Skeletal muscle tissue (tissue), 4 donors: ENCODE measurements around the gene FCSK. TPM values are rescaled to one million over a fixed set of nuclear protein-coding genes. Genes with fewer than 3 reads are reported as not detected.
"Not testable (repeated sequence)": the region's sequence is repeated elsewhere in the genome, so short reads cannot be mapped to it uniquely, and the experiment has no call there.

ENCODE experiments used
- H3K27ac ChIP-seq: one replicate; pipeline ENCODE4 v1.7.0; 2013; ENCODE audit warnings: mild to moderate bottlenecking, low read depth, low read length, inconsistent platforms
- H3K27me3 ChIP-seq, 3 donors: one replicate each; pipeline ENCODE4 v1.7.0; 2013; ENCODE audit warnings: low read length in 3 of 3; ENCODE audit not compliant: control insufficient read depth in 3 of 3, insufficient read depth in 3 of 3
- H3K36me3 ChIP-seq, 3 donors: one replicate each; pipeline ENCODE4 v1.7.0; 2013; ENCODE audit warnings: low read length in 3 of 3; ENCODE audit not compliant: control insufficient read depth in 3 of 3, insufficient read depth in 3 of 3
- H3K4me1 ChIP-seq, 3 donors: one replicate each; pipeline ENCODE4 v1.7.0; 2013; ENCODE audit warnings: low read length in 3 of 3, mild to moderate bottlenecking in 3 of 3; ENCODE audit not compliant: control insufficient read depth in 3 of 3, insufficient read depth in 3 of 3
- H3K4me3 ChIP-seq, 3 donors: one replicate each; pipeline ENCODE4 v1.7.0; 2013; ENCODE audit warnings: low read length in 3 of 3
- H3K9ac ChIP-seq, 3 donors: one replicate each; pipeline ENCODE4 v1.7.0; 2013; ENCODE audit warnings: low read length in 3 of 3, mild to moderate bottlenecking in 3 of 3, moderate library complexity in 2 of 3, low read depth in 1 of 3
- H3K9me3 ChIP-seq, 3 donors: one replicate each; pipeline ENCODE4 v1.7.0; 2013; ENCODE audit warnings: low read length in 3 of 3; ENCODE audit not compliant: control insufficient read depth in 3 of 3
- total RNA-seq: library from RNA; depleted of rRNA; stranded (reverse); fragments of >200 nt; gene quantifications from one replicate; pipeline ENCODE4 v1.2.3, GENCODE V29; 2014
- donor health status: Osteomylitis.

FCSK gene
- 6.8 TPM for total RNA-seq

DNA sequence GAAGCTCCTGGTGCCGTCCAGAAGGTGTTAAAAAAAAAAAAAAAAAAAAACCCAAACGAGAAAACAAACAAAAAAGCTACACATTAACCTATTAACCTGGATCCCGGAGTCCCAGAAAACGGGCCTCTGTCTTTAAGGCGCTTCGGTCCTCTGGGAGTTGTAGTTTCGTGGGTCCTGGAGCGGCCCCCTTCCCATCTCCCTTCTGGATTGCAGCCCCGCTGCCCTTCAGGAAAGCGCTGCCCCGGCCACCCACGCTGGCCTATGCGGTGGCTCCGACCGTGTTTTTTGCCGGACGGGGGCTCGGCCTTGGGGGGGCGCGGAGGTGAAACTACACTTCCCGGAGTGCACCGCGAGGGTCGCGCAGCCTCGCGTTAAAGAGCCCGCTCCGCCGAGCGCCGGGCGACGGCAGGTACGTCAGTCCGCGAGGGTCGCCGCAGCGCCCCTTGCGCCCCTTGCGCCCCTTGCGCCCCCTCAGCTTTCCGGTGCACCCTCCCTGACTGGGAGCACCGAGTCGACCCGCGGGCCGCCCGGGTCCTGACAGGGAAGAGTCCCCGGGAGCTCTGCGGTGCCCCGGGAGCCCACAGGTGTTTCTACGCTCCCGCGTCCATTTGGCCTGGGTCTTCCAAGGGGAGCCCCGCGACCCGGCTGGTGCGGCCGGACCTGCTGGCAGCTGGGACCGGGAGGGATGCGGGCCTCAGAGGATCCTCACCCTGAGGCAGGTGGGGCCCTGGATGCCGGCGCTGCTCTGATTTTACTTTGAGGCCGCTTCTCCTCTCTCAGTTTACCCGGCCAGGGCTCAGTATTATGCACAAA is at the start of gene FCSK:
Gene FCSK (plus strand): TSS at position 374 of the 813 bp plus-strand sequence. CDS start 8,596 bp downstream, outside the sequence.
- Histone ChIP-seq H3K4me3 (peak within 1 kb of the TSS; percentile 88 to 90 (median 89)), H3K27ac (peak within 1 kb of the TSS; percentile 98), H3K9me3 (no peaks in the 10 kb centered on the region), H3K4me1 (peaks cover 9 to 10% (median 10%) of the 10 kb centered on the region in 3 donors), H3K36me3 (no peaks in the 10 kb centered on the region), H3K9ac (peak within 1 kb of the TSS; percentile 89 to 97 (median 92)), H3K27me3 (no peaks in the 10 kb centered on the region)

GRCh38 chr16:70406104-70406503 is 48.3 kb upstream of the FCSK start:
- not testable (repeated sequence) for H3K27ac ChIP-seq, H3K4me3 ChIP-seq, H3K9me3 ChIP-seq, H3K27me3 ChIP-seq, H3K9ac ChIP-seq, H3K36me3 ChIP-seq
- H3K4me1 ChIP-seq: peaks cover 18 to 29% (median 22%) of the 10 kb centered on the region in 3 donors

DNA sequence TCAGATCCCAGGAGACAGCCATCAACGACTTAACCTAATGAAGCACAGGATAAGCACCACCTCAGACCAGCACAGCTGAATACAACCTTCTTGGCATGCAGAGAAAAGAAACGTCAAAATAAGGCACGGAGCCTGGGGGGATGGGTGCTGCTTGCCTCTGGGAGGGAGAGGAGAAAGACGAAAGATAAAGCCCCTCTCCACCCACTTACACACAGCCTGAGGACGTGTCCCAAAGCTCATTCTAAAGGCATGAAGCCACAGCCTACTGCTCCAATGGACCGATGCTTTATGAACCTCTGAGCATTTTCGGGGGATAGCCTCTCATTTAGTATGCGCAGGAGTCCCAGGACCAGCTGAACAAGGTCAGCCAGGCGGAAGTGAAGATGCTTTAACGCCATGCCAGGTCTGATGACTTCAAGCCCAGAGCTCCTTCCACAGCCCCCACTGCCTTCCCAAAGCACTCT is 46.6 kb upstream of the FCSK start:
- Histone ChIP-seq H3K9ac (no peak overlapping the region), H3K9me3 (no peaks in the 10 kb centered on the region), H3K27ac (no peak overlapping the region), H3K27me3 (no peaks in the 10 kb centered on the region), H3K36me3 (no peaks in the 10 kb centered on the region), H3K4me1 (peaks cover 18 to 27% (median 22%) of the 10 kb centered on the region in 3 donors), H3K4me3 (no peak overlapping the region)

DNA sequence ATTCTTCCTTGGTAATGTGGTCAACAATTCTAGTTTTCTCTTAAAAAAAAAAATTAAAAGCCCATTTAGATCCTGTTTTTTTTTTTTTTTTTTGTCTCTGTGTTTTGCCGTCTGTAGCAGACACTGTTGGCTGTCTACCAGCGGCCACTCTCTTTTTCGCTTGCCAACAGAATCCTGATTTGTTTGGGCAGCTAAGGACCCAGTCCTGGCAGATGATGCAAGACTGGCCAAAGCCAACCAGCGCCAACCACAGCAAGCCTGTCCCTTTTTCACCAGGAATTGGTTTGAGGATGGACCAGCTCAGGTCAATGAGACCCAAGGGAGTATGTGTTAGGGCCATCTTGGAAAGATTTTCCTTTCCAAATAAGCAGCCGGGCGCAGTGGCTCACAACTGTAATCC is 43.7 kb upstream of the FCSK start:
- Histone ChIP-seq H3K36me3 (no peaks in the 10 kb centered on the region), H3K4me1 (peaks cover 11 to 22% (median 20%) of the 10 kb centered on the region in 3 donors), H3K27me3 (no peaks in the 10 kb centered on the region), H3K9me3 (no peaks in the 10 kb centered on the region), H3K4me3 (no peak overlapping the region), H3K27ac (no peak overlapping the region), H3K9ac (no peak overlapping the region)

DNA sequence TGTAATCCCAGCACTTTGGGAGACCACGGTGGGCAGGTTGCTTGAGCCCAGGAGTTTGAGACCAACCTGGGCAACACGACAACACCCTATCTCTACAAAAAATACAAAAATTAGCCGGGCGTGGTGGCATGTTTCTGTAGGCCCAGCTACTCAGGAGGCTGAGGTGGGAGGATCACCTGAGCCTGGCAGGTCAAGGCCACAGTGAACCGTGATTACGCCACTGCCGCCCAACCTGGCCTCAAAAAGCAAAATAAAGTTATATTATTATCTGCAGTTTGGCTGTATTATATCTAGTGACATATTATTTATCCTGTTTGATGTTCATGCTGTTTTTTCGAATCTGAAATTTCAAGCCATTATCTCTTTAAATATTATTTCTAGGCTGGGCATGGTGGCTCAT is 42.0 kb upstream of the FCSK start:
- no peak overlapping the region for H3K27ac ChIP-seq
- peaks cover 16 to 29% (median 19%) of the 10 kb centered on the region in 3 donors for H3K4me1 ChIP-seq
- H3K9me3 ChIP-seq: no peaks in the 10 kb centered on the region
- H3K4me3 ChIP-seq: no peak overlapping the region
- H3K36me3 ChIP-seq: no peaks in the 10 kb centered on the region
- no peaks in the 10 kb centered on the region for H3K27me3 ChIP-seq
- H3K9ac ChIP-seq: no peak overlapping the region

DNA sequence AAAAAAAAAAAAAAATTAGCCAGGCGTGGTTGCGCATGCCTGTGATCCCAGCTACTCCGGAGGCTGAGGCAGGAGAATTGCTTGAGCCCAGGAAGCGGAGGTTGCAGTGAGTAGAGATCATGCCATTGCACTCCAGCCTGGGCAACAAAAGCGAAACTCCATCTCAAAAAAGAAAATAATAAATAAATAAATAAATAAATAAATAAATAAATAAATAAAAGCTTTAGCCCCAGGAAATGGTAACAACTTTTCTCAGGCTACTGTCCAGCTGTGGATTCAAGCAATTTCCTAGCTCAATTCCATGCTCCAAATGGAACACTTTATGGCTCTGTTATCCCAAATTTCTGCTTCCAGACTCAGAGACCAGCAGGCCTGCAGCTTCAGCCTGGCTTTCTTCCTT is 40.8 kb upstream of the FCSK start:
- H3K4me3 ChIP-seq, H3K27ac ChIP-seq, H3K27me3 ChIP-seq, H3K36me3 ChIP-seq, H3K9me3 ChIP-seq, H3K9ac ChIP-seq: not testable (repeated sequence)
- peaks cover 17 to 33% (median 21%) of the 10 kb centered on the region in 3 donors for H3K4me1 ChIP-seq

- Histone ChIP-seq H3K27ac (no peak overlapping the region), H3K9me3 (no peaks in the 10 kb centered on the region), H3K4me3 (no peak overlapping the region), H3K36me3 (peaks cover 0 to 2% (median under 1%) of the 10 kb centered on the region in 3 donors), H3K4me1 (peaks cover 51 to 67% (median 53%) of the 10 kb centered on the region in 3 donors), H3K9ac (no peak overlapping the region), H3K27me3 (no peaks in the 10 kb centered on the region)
Observed at GRCh38 chr16:70416748-70417616, 37.4 kb upstream of the FCSK start.

GRCh38 chr16:70417661-70418060 is 36.7 kb upstream of the FCSK start:
- H3K4me3 ChIP-seq: no peak overlapping the region
- H3K4me1 ChIP-seq: peaks cover 58 to 74% (median 59%) of the 10 kb centered on the region in 3 donors
- H3K27me3 ChIP-seq: no peaks in the 10 kb centered on the region
- H3K9me3 ChIP-seq: no peaks in the 10 kb centered on the region
- peaks cover 0 to 3% (median 2%) of the 10 kb centered on the region in 3 donors for H3K36me3 ChIP-seq
- no peak overlapping the region for H3K27ac ChIP-seq
- H3K9ac ChIP-seq: no peak overlapping the region

GRCh38 chr16:70418274-70418992 is 36.0 kb upstream of the FCSK start:
- Histone ChIP-seq H3K27ac (no peak overlapping the region), H3K27me3 (no peaks in the 10 kb centered on the region), H3K4me3 (no peak overlapping the region), H3K9me3 (no peaks in the 10 kb centered on the region), H3K4me1 (peaks cover 62 to 81% (median 63%) of the 10 kb centered on the region in 3 donors), H3K9ac (peak overlapping the region; percentile 23 to 50 (median 30)), H3K36me3 (peaks cover 0 to 3% (median 2%) of the 10 kb centered on the region in 3 donors)
